Measurements from ENCODE around the gene HMGA1.

- no peak for TF ChIP-seq MYC (IDR thresholded peaks at IDR 0.05; ENCODE audit: low read depth, low read length)
- TF ChIP-seq POLR2A (IDR thresholded peaks at IDR 0.05; ENCODE audit: extremely low read depth, insufficient read length), result no peak
- TF ChIP-seq, protein P1, sequence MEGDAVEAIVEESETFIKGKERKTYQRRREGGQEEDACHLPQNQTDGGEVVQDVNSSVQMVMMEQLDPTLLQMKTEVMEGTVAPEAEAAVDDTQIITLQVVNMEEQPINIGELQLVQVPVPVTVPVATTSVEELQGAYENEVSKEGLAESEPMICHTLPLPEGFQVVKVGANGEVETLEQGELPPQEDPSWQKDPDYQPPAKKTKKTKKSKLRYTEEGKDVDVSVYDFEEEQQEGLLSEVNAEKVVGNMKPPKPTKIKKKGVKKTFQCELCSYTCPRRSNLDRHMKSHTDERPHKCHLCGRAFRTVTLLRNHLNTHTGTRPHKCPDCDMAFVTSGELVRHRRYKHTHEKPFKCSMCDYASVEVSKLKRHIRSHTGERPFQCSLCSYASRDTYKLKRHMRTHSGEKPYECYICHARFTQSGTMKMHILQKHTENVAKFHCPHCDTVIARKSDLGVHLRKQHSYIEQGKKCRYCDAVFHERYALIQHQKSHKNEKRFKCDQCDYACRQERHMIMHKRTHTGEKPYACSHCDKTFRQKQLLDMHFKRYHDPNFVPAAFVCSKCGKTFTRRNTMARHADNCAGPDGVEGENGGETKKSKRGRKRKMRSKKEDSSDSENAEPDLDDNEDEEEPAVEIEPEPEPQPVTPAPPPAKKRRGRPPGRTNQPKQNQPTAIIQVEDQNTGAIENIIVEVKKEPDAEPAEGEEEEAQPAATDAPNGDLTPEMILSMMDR (IDR thresholded peaks at IDR 0.05; ENCODE audit: low read depth, low read length), result no peak
Observed at GRCh38 chr6:34206726-34207125, 29.9 kb upstream of the HMGA1 start.
